A549 treated with AZD9567 at 1 μM for 4 hours (cell line): ENCODE results near the gene CXXC4. TPM values are rescaled to one million over a fixed set of nuclear protein-coding genes. Genes with fewer than 3 reads are reported as not detected.

Experiments
- total RNA-seq: library from RNA; stranded (reverse); fragments of 200-300 nt; extraction: Qiagen RNA extraction; gene quantifications from 5 replicates; pipeline ENCODE4 v1.2.3, GENCODE V29; 2022; ENCODE audit not compliant: insufficient read depth

Gene CXXC4
- 0.01 to 0.02 TPM in 2 of 5 replicates, not detected in the others for total RNA-seq

GRCh38 chr4:104494822-104495559 is at the start of gene CXXC4:
Gene CXXC4 (minus strand): TSS chr4:104494894. CDS start chr4:104491802, 3,092 bp downstream.

